Prostate gland (tissue), 2 donors: Measurements from ENCODE around the gene KLHL40. TPM values are rescaled to one million over a fixed set of nuclear protein-coding genes. Genes with fewer than 3 reads are reported as not detected.

Source experiments
- DNase-seq: peaks from one replicate; pipeline ENCODE4 v3.0.0-alpha.2; 2019; ENCODE audit warnings: low spot score
- H3K27ac ChIP-seq, 2 donors: fragments of 200-600 bp; sonication (generic); 2 replicates each; pipeline ENCODE4 v1.5.1; 2017 to 2019
- H3K27me3 ChIP-seq: fragments of 200-600 bp; sonication (generic); replicated peaks from 2 replicates; pipeline ENCODE4 v1.5.1; 2019; ENCODE audit not compliant: insufficient read depth
- H3K36me3 ChIP-seq, 2 donors: fragments of 200-600 bp; sonication (generic); 1 replicate in 1 of 2; 2 replicates in 1 of 2; pipeline versions ENCODE4 v1.5.1 to v1.8.1; 2017 to 2019
- H3K4me1 ChIP-seq: fragments of 200-600 bp; sonication (generic); replicated peaks from 2 replicates; pipeline ENCODE4 v1.5.1; 2019
- H3K4me3 ChIP-seq, 2 donors: fragments of 200-600 bp; sonication (generic); 2 replicates each; pipeline ENCODE4 v1.5.1; 2017 to 2019
- H3K9me3 ChIP-seq: fragments of 200-600 bp; sonication (generic); 2 replicates; pipeline ENCODE4 v1.5.1; 2017
- CTCF ChIP-seq, 4 experiments: fragments of 200-600 bp in 2 of 4; fragments of 450-650 bp in 2 of 4; sonication (generic) in 2 of 4; IDR thresholded peaks; 1 replicate in 3 of 4; 2 replicates in 1 of 4; pipeline ENCODE4 v1.5.1; 2016 to 2019; ENCODE audit warnings: antibody characterized with exemption in 4 of 4, mild to moderate bottlenecking in 2 of 4, moderate library complexity in 2 of 4
- POLR2A ChIP-seq: fragments of 450-650 bp; IDR thresholded peaks from one replicate; pipeline ENCODE4 v1.6.1; 2016; ENCODE audit warnings: antibody characterized with exemption, mild to moderate bottlenecking
- POLR2AphosphoS5 ChIP-seq: sonication (generic); formaldehyde crosslinking; IDR thresholded peaks from one replicate; pipeline ENCODE4 v1.6.1; 2017; ENCODE audit warnings: antibody characterized with exemption
- WGBS: methylation state at CpG from one replicate; pipeline ENCODE4 v1.1.5; 2018; 5-methylcytosine and 5-hydroxymethylcytosine counted together
- intact Hi-C: fragments of 100-400 bp; cut with DNase I; formaldehyde crosslinking; loops from one replicate; pipeline ENCODE4 v1.14.2; 2022
- total RNA-seq, 2 donors: library from RNA; depleted of rRNA; stranded (reverse); fragments of >200 nt; gene quantifications; one replicate each; pipeline ENCODE4 v1.1.0, GENCODE V29; 2016

Gene KLHL40
- total RNA-seq, 2 donors from 2014 or later, result 1.2 to 2.9 TPM

- intact Hi-C loops, result loop anchor here (5.0 kb wide), 1 partner anchor 239 kb away; the partner anchor contains the start of gene VIPR1
- DNase-seq, result no peak
- H3K4me1 ChIP-seq, result peaks cover 11% of the 10 kb centered on the region
- 87% methylated on average over 3 of the region's 3 CpGs for WGBS
- H3K36me3 ChIP-seq, result no peaks in the 10 kb centered on the region
- no peaks in the 10 kb centered on the region for H3K27me3 ChIP-seq
- TF ChIP-seq POLR2AphosphoS5, result no peak
- no peak for TF ChIP-seq POLR2A
- TF ChIP-seq CTCF (IDR thresholded peaks at IDR 0.05), result no peak
- H3K27ac ChIP-seq, result no peak overlapping the region
- no peaks in the 10 kb centered on the region for H3K9me3 ChIP-seq
- H3K4me3 ChIP-seq, result no peak overlapping the region
These were observed 56.5 kb downstream of the KLHL40 start for GRCh38 chr3:42741796-42742195.

Other genes starting within 250 kb of the KLHL40 start
- gene VIPR1, start 182.9 kb upstream of the KLHL40 start, total RNA-seq, result 100 to 1,000 TPM in 1 of 2 donors, 10 to 100 TPM in 1; 98.5 to 226 TPM
- gene SEC22C, start 103.6 kb upstream of the KLHL40 start, total RNA-seq, result 100 to 1,000 TPM in 1 of 2 donors, 10 to 100 TPM in 1; 78.0 to 120 TPM
- 10 to 100 TPM; 23.0 to 43.3 TPM for gene SS18L2, start 94.7 kb upstream of the KLHL40 start, total RNA-seq
- 10 to 100 TPM; 42.2 to 91.6 TPM for gene NKTR, start 84.9 kb upstream of the KLHL40 start, total RNA-seq
- gene ZBTB47, start 31.8 kb upstream of the KLHL40 start, total RNA-seq, result 10 to 100 TPM; 22.1 to 38.0 TPM
- 1 to 10 TPM; 1.9 to 5.5 TPM for gene HHATL, start 17.3 kb downstream of the KLHL40 start, total RNA-seq
- gene CCDC13, start 87.7 kb downstream of the KLHL40 start, total RNA-seq, result 1 to 10 TPM; 2.4 to 6.5 TPM
- gene HIGD1A, start 119.0 kb downstream of the KLHL40 start, total RNA-seq, result 100 to 1,000 TPM in 1 of 2 donors, 10 to 100 TPM in 1; 91.0 to 135 TPM
- 1 to 10 TPM in 1 of 2 donors, under 1 TPM in 1; 0.55 to 1.9 TPM for gene ACKR2, start 123.9 kb downstream of the KLHL40 start, total RNA-seq
- gene CYP8B1, start 190.3 kb downstream of the KLHL40 start, total RNA-seq, result not detected
- 10 to 100 TPM in 1 of 2 donors, 1 to 10 TPM in 1; 8.6 to 15.5 TPM for gene ZNF662, start 220.6 kb downstream of the KLHL40 start, total RNA-seq